Measurements from ENCODE around the gene MPIG6B.

Gene MPIG6B

GRCh38 chr6:31677955-31678354 is 45.2 kb upstream of the MPIG6B start:
- Histone ChIP-seq H3K36me3 (replicated peaks; ENCODE audit: insufficient read depth, low read length) (no peaks in the 10 kb centered on the region), H3K4me2 (ENCODE audit: low read depth, low read length) (no peak overlapping the region), H3K27me3 (replicated peaks; ENCODE audit: insufficient read depth, low read length) (no peaks in the 10 kb centered on the region), H3K9ac (ENCODE audit: low read length) (no peak overlapping the region), H3K27ac (ENCODE audit: low read length) (no peak overlapping the region), H3K4me1 (ENCODE audit: low read length) (no peaks in the 10 kb centered on the region; the same call in 1 of the 2 replicates), H3K4me3 (ENCODE audit: low read length) (no peak overlapping the region), H3K79me2 (ENCODE audit: low read length) (no peaks in the 10 kb centered on the region), H3F3A (ENCODE audit: insufficient read depth, low read length) (peaks cover 5% of the 10 kb centered on the region; the same call in 1 of the 2 replicates), H3K9me2 (replicated peaks; ENCODE audit: insufficient read depth, low read length) (no peaks in the 10 kb centered on the region), H2AFZ (ENCODE audit: low read length) (no peak overlapping the region), H4K20me1 (ENCODE audit: insufficient read depth, low read length) (no peaks in the 10 kb centered on the region), H3K9me3 (replicated peaks; ENCODE audit: insufficient read depth, low read length) (no peaks in the 10 kb centered on the region)
- DNase-seq: no peak
- no peak for TF ChIP-seq EZH2phosphoT487 (IDR thresholded peaks at IDR 0.05; ENCODE audit: low read length)
- TF ChIP-seq CTCF (IDR thresholded peaks at IDR 0.05; ENCODE audit: low read length): no peak
- TF ChIP-seq EZH2 (optimal IDR thresholded peaks at IDR 0.05; ENCODE audit: low read depth, low read length): no peak

- H2AFZ ChIP-seq (ENCODE audit: low read length): peak within 1 kb of the TSS; percentile 94
Measured at GRCh38 chr6:31680226-31681134, 42.7 kb upstream of the MPIG6B start, which contains the start of gene LY6G5C. Gene LY6G5C (minus strand): TSS chr6:31681067. CDS start chr6:31680373, 694 bp downstream.

GRCh38 chr6:31681135-31681671 is 42.0 kb upstream of the MPIG6B start:
- Histone ChIP-seq H3K36me3 (replicated peaks; ENCODE audit: insufficient read depth, low read length) (no peaks in the 10 kb centered on the region), H3K79me2 (ENCODE audit: low read length) (no peaks in the 10 kb centered on the region), H3K27ac (ENCODE audit: low read length) (no peak overlapping the region), H3K9ac (ENCODE audit: low read length) (peak overlapping the region; percentile 58; the same call in 1 of the 2 replicates), H3K4me1 (ENCODE audit: low read length) (no peaks in the 10 kb centered on the region; the same call in 1 of the 2 replicates), H3K27me3 (replicated peaks; ENCODE audit: insufficient read depth, low read length) (no peaks in the 10 kb centered on the region), H3K4me2 (ENCODE audit: low read depth, low read length) (peak overlapping the region; percentile 93), H4K20me1 (ENCODE audit: insufficient read depth, low read length) (no peaks in the 10 kb centered on the region), H3K4me3 (ENCODE audit: low read length) (peak overlapping the region; percentile 63), H2AFZ (ENCODE audit: low read length) (peak overlapping the region; percentile 94), H3K9me3 (replicated peaks; ENCODE audit: insufficient read depth, low read length) (no peaks in the 10 kb centered on the region), H3F3A (ENCODE audit: insufficient read depth, low read length) (no peaks in the 10 kb centered on the region), H3K9me2 (replicated peaks; ENCODE audit: insufficient read depth, low read length) (no peaks in the 10 kb centered on the region)
- TF ChIP-seq CTCF (IDR thresholded peaks at IDR 0.05; ENCODE audit: low read length): no peak; the same call in 1 of the 2 replicates
- no peak for TF ChIP-seq EZH2 (optimal IDR thresholded peaks at IDR 0.05; ENCODE audit: low read depth, low read length)
- no peak for TF ChIP-seq EZH2phosphoT487 (IDR thresholded peaks at IDR 0.05; ENCODE audit: low read length)
- DNase-seq: peak; percentile 23

More at GRCh38 chr6:31680226-31681134, 42.7 kb upstream of the MPIG6B start, which contains the start of gene LY6G5C:
- TF ChIP-seq EZH2 (optimal IDR thresholded peaks at IDR 0.05; ENCODE audit: low read depth, low read length) (no peak), EZH2phosphoT487 (IDR thresholded peaks at IDR 0.05; ENCODE audit: low read length) (no peak), CTCF (IDR thresholded peaks at IDR 0.05; ENCODE audit: low read length) (peak; percentile 64)
- peak; percentile 65 for DNase-seq
- Histone ChIP-seq H3K9ac (ENCODE audit: low read length) (peak within 1 kb of the TSS; percentile 58; the same call in 1 of the 2 replicates), H4K20me1 (ENCODE audit: insufficient read depth, low read length) (no peaks in the 10 kb centered on the region), H3K36me3 (replicated peaks; ENCODE audit: insufficient read depth, low read length) (no peaks in the 10 kb centered on the region), H3K9me2 (replicated peaks; ENCODE audit: insufficient read depth, low read length) (no peaks in the 10 kb centered on the region), H3K4me2 (ENCODE audit: low read depth, low read length) (peak within 1 kb of the TSS; percentile 93), H3K27me3 (replicated peaks; ENCODE audit: insufficient read depth, low read length) (no peaks in the 10 kb centered on the region), H3F3A (ENCODE audit: insufficient read depth, low read length) (peaks cover 5% of the 10 kb centered on the region; the same call in 1 of the 2 replicates), H3K79me2 (ENCODE audit: low read length) (no peaks in the 10 kb centered on the region), H3K4me1 (ENCODE audit: low read length) (no peaks in the 10 kb centered on the region; the same call in 1 of the 2 replicates), H3K27ac (ENCODE audit: low read length) (no peak within 1 kb of the TSS), H3K9me3 (replicated peaks; ENCODE audit: insufficient read depth, low read length) (no peaks in the 10 kb centered on the region), H3K4me3 (ENCODE audit: low read length) (peak within 1 kb of the TSS; percentile 63)

Measured in MM.1S (cell line).